Measurements from ENCODE around the gene TLE2. TPM values are rescaled to one million over a fixed set of nuclear protein-coding genes. Genes with fewer than 3 reads are reported as not detected.

TLE2 gene
- total RNA-seq (ENCODE audit: low replicate concordance) = 1.1 TPM in 1 of 2 replicates, not detected in the other

DNA sequence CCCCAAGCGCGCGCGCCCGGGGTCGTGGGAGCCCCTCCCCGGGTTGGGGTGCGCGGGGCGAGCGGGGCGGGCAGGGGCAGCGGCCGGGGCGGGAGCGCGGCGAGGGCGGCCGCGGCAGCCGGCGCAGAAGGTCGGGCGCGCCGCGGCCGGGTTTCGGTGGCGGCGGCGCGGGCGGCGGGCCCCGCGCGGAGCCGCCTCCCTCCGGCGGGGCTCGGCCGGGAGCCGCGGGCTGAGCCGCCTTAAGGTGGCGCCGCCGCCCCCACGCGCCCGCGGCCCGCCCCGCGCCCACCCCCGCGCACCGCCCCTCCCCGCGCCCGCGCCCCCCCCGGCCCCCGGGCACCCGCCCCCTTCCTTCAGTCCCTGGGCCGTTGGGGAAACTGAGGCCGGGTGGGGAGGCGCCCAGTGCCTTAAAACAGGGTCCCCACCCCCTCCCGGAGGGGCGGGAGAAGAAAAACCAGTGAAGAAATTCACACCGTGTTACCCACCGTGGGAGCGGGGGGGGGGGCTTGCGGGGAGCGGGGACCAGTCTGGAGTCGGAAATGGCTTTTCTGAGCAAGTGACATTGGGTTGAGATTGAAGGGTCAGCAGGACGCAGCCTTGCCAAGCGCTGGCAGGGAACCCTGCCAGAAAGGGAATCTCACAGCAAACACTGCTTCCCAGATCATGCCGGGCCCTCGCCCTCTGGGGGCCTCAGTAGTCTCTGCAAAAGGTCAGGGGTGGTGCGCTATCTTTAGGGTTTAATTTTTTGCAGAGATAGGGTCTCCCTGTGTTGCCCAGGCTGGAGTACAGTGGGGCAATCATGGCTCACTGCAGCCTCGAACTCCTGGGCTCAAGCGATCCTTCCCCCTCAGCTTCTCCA, at the start of gene TLE2:
TSS of gene TLE2 (minus strand) at position 216 of the 859 bp plus-strand sequence. CDS start 376 bp downstream, outside the sequence.
- DNase-seq (ENCODE audit: low spot score) = peak; percentile 31
- H3F3A ChIP-seq (ENCODE audit: low read depth) = peaks cover 13% of the 10 kb centered on the region
- peaks cover 98% of the 10 kb centered on the region for H3K27me3 ChIP-seq
- H3K4me1 Mint-ChIP-seq = peaks cover 14% of the 10 kb centered on the region
- no peaks in the 10 kb centered on the region for H3K36me3 ChIP-seq
- peaks cover 25% of the 10 kb centered on the region for H3K4me1 ChIP-seq
- no peak within 1 kb of the TSS for H2AFZ ChIP-seq (replicated peaks)
- H3K79me2 ChIP-seq (ENCODE audit: low read depth) = no peaks in the 10 kb centered on the region
- H3K9ac ChIP-seq = no peak within 1 kb of the TSS
- H3K4me3 ChIP-seq = peak within 1 kb of the TSS; percentile 43
- peaks cover 8% of the 10 kb centered on the region for H3K9me3 Mint-ChIP-seq
- TF ChIP-seq EZH2phosphoT487 (IDR thresholded peaks at IDR 0.05) (no peak), EZH2 (IDR thresholded peaks at IDR 0.05) (no peak)
- TF ChIP-seq, protein P1, sequence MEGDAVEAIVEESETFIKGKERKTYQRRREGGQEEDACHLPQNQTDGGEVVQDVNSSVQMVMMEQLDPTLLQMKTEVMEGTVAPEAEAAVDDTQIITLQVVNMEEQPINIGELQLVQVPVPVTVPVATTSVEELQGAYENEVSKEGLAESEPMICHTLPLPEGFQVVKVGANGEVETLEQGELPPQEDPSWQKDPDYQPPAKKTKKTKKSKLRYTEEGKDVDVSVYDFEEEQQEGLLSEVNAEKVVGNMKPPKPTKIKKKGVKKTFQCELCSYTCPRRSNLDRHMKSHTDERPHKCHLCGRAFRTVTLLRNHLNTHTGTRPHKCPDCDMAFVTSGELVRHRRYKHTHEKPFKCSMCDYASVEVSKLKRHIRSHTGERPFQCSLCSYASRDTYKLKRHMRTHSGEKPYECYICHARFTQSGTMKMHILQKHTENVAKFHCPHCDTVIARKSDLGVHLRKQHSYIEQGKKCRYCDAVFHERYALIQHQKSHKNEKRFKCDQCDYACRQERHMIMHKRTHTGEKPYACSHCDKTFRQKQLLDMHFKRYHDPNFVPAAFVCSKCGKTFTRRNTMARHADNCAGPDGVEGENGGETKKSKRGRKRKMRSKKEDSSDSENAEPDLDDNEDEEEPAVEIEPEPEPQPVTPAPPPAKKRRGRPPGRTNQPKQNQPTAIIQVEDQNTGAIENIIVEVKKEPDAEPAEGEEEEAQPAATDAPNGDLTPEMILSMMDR (IDR thresholded peaks at IDR 0.05) = no peak
- no peak within 1 kb of the TSS for H3K27ac Mint-ChIP-seq
- H3K4me3 Mint-ChIP-seq = peak within 1 kb of the TSS; percentile 70
- no peaks in the 10 kb centered on the region for H3K36me3 Mint-ChIP-seq
- peaks cover 26% of the 10 kb centered on the region for H4K20me1 ChIP-seq (ENCODE audit: low read depth)
- H3K4me2 ChIP-seq = peak within 1 kb of the TSS; percentile 80
- peaks cover 83% of the 10 kb centered on the region for H3K27me3 Mint-ChIP-seq (ENCODE audit: insufficient read depth, low read depth)
- no peak within 1 kb of the TSS for H3K27ac ChIP-seq
- H3K9me3 ChIP-seq (ENCODE audit: low read depth) = no peaks in the 10 kb centered on the region

DNA sequence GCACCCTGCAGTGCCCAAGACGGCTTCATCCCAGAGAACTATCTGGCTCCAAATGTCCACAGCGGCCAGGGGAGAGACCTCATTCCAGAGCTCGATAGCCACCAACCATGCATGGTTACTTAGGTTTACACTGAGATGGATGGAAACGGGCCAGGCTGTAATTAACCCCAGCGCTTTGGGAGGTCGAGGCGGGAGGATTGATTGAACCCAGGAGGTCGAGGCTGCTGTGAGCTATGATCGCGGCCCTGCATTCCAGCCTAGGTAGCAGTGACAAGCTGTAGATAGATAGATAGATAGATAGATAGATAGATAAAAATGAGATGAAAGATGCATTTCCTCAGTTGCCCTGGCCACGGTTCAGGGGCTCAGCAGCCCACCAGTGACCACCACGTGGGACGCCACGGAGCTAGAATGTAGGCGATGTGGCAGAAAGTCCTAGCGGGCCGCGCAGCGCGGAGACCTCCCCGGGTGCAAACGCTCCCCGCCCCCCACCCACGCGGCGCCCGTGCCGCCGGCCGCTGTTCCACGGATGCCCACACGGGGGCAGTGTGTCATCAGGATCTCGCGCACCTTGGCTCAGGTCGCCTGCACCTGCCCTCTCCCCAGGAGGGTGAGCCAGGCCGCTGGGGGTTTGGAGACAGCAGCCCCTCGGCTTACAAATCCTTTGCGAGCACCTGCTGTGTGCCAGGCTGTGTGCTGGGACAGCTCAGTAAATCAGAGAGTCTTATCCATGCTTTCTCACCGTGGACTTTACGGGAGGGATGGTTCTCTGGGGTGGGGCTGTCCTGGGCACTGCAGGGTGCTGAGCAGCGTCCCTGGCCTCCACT, 46.7 kb upstream of the TLE2 start:
- TF ChIP-seq, protein P1 (IDR thresholded peaks at IDR 0.05) = peak; percentile 97
- TF ChIP-seq EZH2phosphoT487 (IDR thresholded peaks at IDR 0.05) (no peak), EZH2 (IDR thresholded peaks at IDR 0.05) (no peak)
- peak; percentile 74 for DNase-seq (ENCODE audit: low spot score)
- H3K4me1 Mint-ChIP-seq = peaks cover 11% of the 10 kb centered on the region
- H3K9me3 Mint-ChIP-seq = no peaks in the 10 kb centered on the region
- Histone ChIP-seq H3F3A (ENCODE audit: low read depth) (no peaks in the 10 kb centered on the region), H3K36me3 (no peaks in the 10 kb centered on the region), H4K20me1 (ENCODE audit: low read depth) (no peaks in the 10 kb centered on the region), H3K27me3 (peaks cover 9% of the 10 kb centered on the region), H3K9ac (no peak overlapping the region), H3K9me3 (ENCODE audit: low read depth) (no peaks in the 10 kb centered on the region), H3K4me3 (no peak overlapping the region), H3K4me1 (no peaks in the 10 kb centered on the region), H2AFZ (replicated peaks) (no peak overlapping the region), H3K27ac (no peak overlapping the region), H3K4me2 (peak overlapping the region; percentile 67), H3K79me2 (ENCODE audit: low read depth) (no peaks in the 10 kb centered on the region)
- no peak overlapping the region for H3K27ac Mint-ChIP-seq
- peak overlapping the region; percentile 65 for H3K4me3 Mint-ChIP-seq
- peaks cover 18% of the 10 kb centered on the region for H3K27me3 Mint-ChIP-seq (ENCODE audit: insufficient read depth, low read depth)
- H3K36me3 Mint-ChIP-seq = no peaks in the 10 kb centered on the region

DNA sequence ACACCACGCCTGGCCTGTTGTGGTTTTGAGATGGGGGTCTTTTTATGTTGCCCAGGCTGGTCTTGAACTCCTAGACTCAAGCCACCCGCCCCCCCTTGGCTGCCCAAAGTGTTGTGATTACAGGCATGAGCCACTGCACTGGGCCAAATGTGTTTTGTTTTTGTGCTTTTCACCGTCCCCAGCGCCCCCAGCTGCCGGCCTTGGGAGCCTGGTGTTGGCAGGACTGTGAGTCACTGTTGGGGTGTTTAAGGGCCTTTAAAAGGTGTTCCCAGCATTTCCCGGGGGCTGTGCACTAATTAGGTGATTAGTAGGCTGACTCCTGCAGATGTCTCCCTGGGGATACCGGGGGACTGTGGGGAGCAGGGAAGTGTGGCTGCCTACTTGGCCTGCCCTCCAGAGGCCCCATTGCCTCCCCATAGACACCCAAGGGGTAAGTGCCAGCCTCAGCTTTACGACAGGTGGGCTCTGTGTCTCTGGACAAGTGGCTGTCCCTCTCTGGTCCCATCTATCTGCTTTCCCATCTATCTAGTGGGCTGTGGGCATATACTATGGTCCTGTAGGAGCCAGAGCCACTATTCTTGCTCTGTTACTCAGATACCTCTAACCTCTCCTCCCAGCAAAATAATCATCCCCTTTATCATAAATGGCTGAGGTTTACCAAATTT, 45.0 kb upstream of the TLE2 start:
- Histone ChIP-seq H3K4me3 (no peak overlapping the region), H3K4me2 (no peak overlapping the region), H3K9ac (no peak overlapping the region), H3F3A (ENCODE audit: low read depth) (no peaks in the 10 kb centered on the region), H2AFZ (replicated peaks) (no peak overlapping the region), H4K20me1 (ENCODE audit: low read depth) (no peaks in the 10 kb centered on the region), H3K27ac (no peak overlapping the region), H3K27me3 (peaks cover 9% of the 10 kb centered on the region), H3K9me3 (ENCODE audit: low read depth) (no peaks in the 10 kb centered on the region), H3K79me2 (ENCODE audit: low read depth) (no peaks in the 10 kb centered on the region), H3K36me3 (no peaks in the 10 kb centered on the region), H3K4me1 (no peaks in the 10 kb centered on the region)
- peaks cover 11% of the 10 kb centered on the region for H3K4me1 Mint-ChIP-seq
- H3K4me3 Mint-ChIP-seq = no peak overlapping the region
- no peaks in the 10 kb centered on the region for H3K36me3 Mint-ChIP-seq
- no peaks in the 10 kb centered on the region for H3K9me3 Mint-ChIP-seq
- TF ChIP-seq EZH2phosphoT487 (IDR thresholded peaks at IDR 0.05) (no peak), EZH2 (IDR thresholded peaks at IDR 0.05) (no peak)
- TF ChIP-seq, protein P1 (IDR thresholded peaks at IDR 0.05) = no peak
- peaks cover 18% of the 10 kb centered on the region for H3K27me3 Mint-ChIP-seq (ENCODE audit: insufficient read depth, low read depth)
- DNase-seq (ENCODE audit: low spot score) = no peak
- H3K27ac Mint-ChIP-seq = no peak overlapping the region

Measured in neural progenitor cell (in vitro differentiated cells).